HEK293 (cell line): Measurements from ENCODE around the gene CLNK.
A peak's percentile ranks its signal among the peaks of the same experiment; 100 is the strongest.

Experiments
- CTCF ChIA-PET: fragments of 350-600 bp; formaldehyde crosslinking; extraction: SDS; loops from one replicate; lab custom pipeline; 2021; ENCODE audit warnings: antibody characterized with exemption; lab: Yijun Ruan, JAX
- POLR2A ChIA-PET: fragments of 300-600 bp; formaldehyde crosslinking; extraction: SDS; loops from one replicate; lab custom pipeline; 2020; ENCODE audit warnings: antibody characterized with exemption, inconsistent platforms; lab: Yijun Ruan, JAX
- H3K27ac ChIP-seq: fragments of 200-500 bp; sonication (Bioruptor generic); 2 replicates; pipeline ENCODE4 v1.5.1; 2014; ENCODE audit warnings: low read depth, low read length, control low read depth, inconsistent platforms; ENCODE audit errors: extremely low read depth
- H3K36me3 ChIP-seq, 2 experiments: fragments of 200-500 bp in 1 of 2; sonication (Bioruptor generic) in 1 of 2; 1 replicate in 1 of 2; 2 replicates in 1 of 2; pipeline ENCODE4 v1.5.1; 2014 to 2017; ENCODE audit warnings: inconsistent platforms in 2 of 2, low read length in 2 of 2; ENCODE audit not compliant: control insufficient read depth in 2 of 2, insufficient read depth in 1 of 2
- H3K4me1 ChIP-seq: fragments of 200-500 bp; sonication (Bioruptor generic); 2 replicates; pipeline ENCODE4 v1.5.1; 2014; ENCODE audit warnings: mild to moderate bottlenecking, low read length, inconsistent platforms; ENCODE audit not compliant: control insufficient read depth, insufficient read depth
- H3K4me3 ChIP-seq: 2 replicates; pipeline ENCODE4 v1.5.1; 2011; ENCODE audit warnings: low read depth, mild to moderate bottlenecking, control low read depth, low read length, moderate library complexity
- H3K9me3 ChIP-seq: fragments of 200-500 bp; sonication (Bioruptor generic); 2 replicates; pipeline ENCODE4 v1.5.1; 2014; ENCODE audit warnings: low read depth, low read length, inconsistent platforms; ENCODE audit not compliant: control insufficient read depth, insufficient read depth
- EGR2 ChIP-seq: fragments of 450-650 bp; formaldehyde crosslinking; IDR thresholded peaks from 2 replicates; pipeline ENCODE4 v1.5.1; 2016; ENCODE audit warnings: low read depth, missing biosample characterization, missing genetic modification characterization
- FEZF1 ChIP-seq: fragments of 450-650 bp; formaldehyde crosslinking; IDR thresholded peaks from 2 replicates; pipeline ENCODE4 v1.5.1; 2016; ENCODE audit warnings: missing biosample characterization, missing genetic modification characterization
- GLIS1 ChIP-seq: fragments of 450-650 bp; formaldehyde crosslinking; IDR thresholded peaks from 2 replicates; pipeline ENCODE4 v1.5.1; 2016; ENCODE audit warnings: missing biosample characterization, missing genetic modification characterization
- GLIS2 ChIP-seq: fragments of 450-650 bp; formaldehyde crosslinking; IDR thresholded peaks from 2 replicates; pipeline ENCODE4 v1.5.1; 2016; ENCODE audit warnings: missing biosample characterization, missing genetic modification characterization
- OSR2 ChIP-seq: fragments of 450-650 bp; formaldehyde crosslinking; IDR thresholded peaks from 2 replicates; pipeline ENCODE4 v1.5.1; 2016; ENCODE audit warnings: missing biosample characterization, missing genetic modification characterization
- PBX3 ChIP-seq: sonication (generic); formaldehyde crosslinking; IDR thresholded peaks from 2 replicates; pipeline ENCODE4 v1.8.1; 2022; ENCODE audit warnings: mild to moderate bottlenecking, moderate library complexity, missing genetic modification reagents
- SP7 ChIP-seq: fragments of 450-650 bp; formaldehyde crosslinking; IDR thresholded peaks from 2 replicates; pipeline ENCODE4 v1.5.1; 2016; ENCODE audit warnings: missing biosample characterization, missing genetic modification characterization
- ZBTB6 ChIP-seq: fragments of 450-650 bp; formaldehyde crosslinking; IDR thresholded peaks from 2 replicates; pipeline ENCODE4 v1.5.1; 2017; ENCODE audit warnings: missing biosample characterization, missing genetic modification characterization
- ZBTB8A ChIP-seq: fragments of 450-650 bp; formaldehyde crosslinking; IDR thresholded peaks from 2 replicates; pipeline ENCODE4 v1.5.1; 2016; ENCODE audit warnings: missing biosample characterization, missing genetic modification characterization
- ZFP37 ChIP-seq: fragments of 450-650 bp; formaldehyde crosslinking; IDR thresholded peaks from 2 replicates; pipeline ENCODE4 v1.5.1; 2016; ENCODE audit warnings: missing biosample characterization, missing genetic modification characterization
- ZIC2 ChIP-seq: fragments of 450-650 bp; formaldehyde crosslinking; IDR thresholded peaks from 2 replicates; pipeline ENCODE4 v1.5.1; 2016; ENCODE audit warnings: missing biosample characterization, missing genetic modification characterization
- ZNF114 ChIP-seq: fragments of 450-650 bp; formaldehyde crosslinking; IDR thresholded peaks from 2 replicates; pipeline ENCODE4 v1.5.0; 2017; ENCODE audit warnings: missing biosample characterization, missing genetic modification characterization
- ZNF211 ChIP-seq: fragments of 450-650 bp; formaldehyde crosslinking; IDR thresholded peaks from 2 replicates; pipeline ENCODE4 v1.5.1; 2016; ENCODE audit warnings: low read depth, missing biosample characterization, missing genetic modification characterization
- ZNF23 ChIP-seq: fragments of 450-650 bp; formaldehyde crosslinking; IDR thresholded peaks from 2 replicates; pipeline ENCODE4 v1.5.1; 2016; ENCODE audit warnings: missing biosample characterization, missing genetic modification characterization, borderline replicate concordance
- ZNF292 ChIP-seq: fragments of 450-650 bp; formaldehyde crosslinking; IDR thresholded peaks from 2 replicates; pipeline ENCODE4 v1.5.1; 2016; ENCODE audit warnings: low read depth, missing biosample characterization, missing genetic modification characterization, borderline replicate concordance
- ZNF341 ChIP-seq: fragments of 450-650 bp; formaldehyde crosslinking; IDR thresholded peaks from 2 replicates; pipeline ENCODE4; 2016; ENCODE audit warnings: low read depth, missing biosample characterization, missing genetic modification characterization
- ZNF37A ChIP-seq: fragments of 450-650 bp; IDR thresholded peaks from 2 replicates; pipeline ENCODE4 v1.5.1; 2018; ENCODE audit warnings: missing biosample characterization, missing genetic modification characterization
- ZNF391 ChIP-seq: fragments of 450-650 bp; formaldehyde crosslinking; IDR thresholded peaks from 2 replicates; pipeline ENCODE4 v1.5.1; 2016; ENCODE audit warnings: low read depth, missing biosample characterization, missing genetic modification characterization, borderline replicate concordance
- ZNF48 ChIP-seq: fragments of 450-650 bp; formaldehyde crosslinking; IDR thresholded peaks from 2 replicates; pipeline ENCODE4 v1.5.1; 2016; ENCODE audit warnings: missing biosample characterization, missing genetic modification characterization
- ZNF776 ChIP-seq: fragments of 450-650 bp; formaldehyde crosslinking; IDR thresholded peaks from 2 replicates; pipeline ENCODE4 v1.5.0; 2017; ENCODE audit warnings: missing biosample characterization, missing genetic modification characterization, borderline replicate concordance
- ZNF785 ChIP-seq: fragments of 450-650 bp; formaldehyde crosslinking; IDR thresholded peaks from 2 replicates; pipeline ENCODE4 v1.5.1; 2016; ENCODE audit warnings: missing biosample characterization, missing genetic modification characterization
- ZSCAN4 ChIP-seq: fragments of 450-650 bp; formaldehyde crosslinking; IDR thresholded peaks from 2 replicates; pipeline ENCODE4 v1.5.1; 2017; ENCODE audit warnings: missing biosample characterization, missing genetic modification characterization
- ZSCAN5A ChIP-seq: fragments of 450-650 bp; formaldehyde crosslinking; IDR thresholded peaks from 2 replicates; pipeline ENCODE4 v1.5.1; 2016; ENCODE audit warnings: missing biosample characterization, missing genetic modification characterization
- ZXDB ChIP-seq: fragments of 450-650 bp; formaldehyde crosslinking; IDR thresholded peaks from 2 replicates; pipeline ENCODE4 v1.5.1; 2016; ENCODE audit warnings: missing biosample characterization, missing genetic modification characterization

CLNK gene

GRCh38 chr4:10635091-10635490 is 49.5 kb downstream of the CLNK start:
- POLR2A ChIA-PET: no interaction called here
- TF ChIP-seq ZXDB (no peak), ZNF23 (tag by site-specific recombination) (no peak), GLIS2 (tag by site-specific recombination) (no peak), ZNF48 (tag by site-specific recombination) (no peak), ZSCAN5A (tag by site-specific recombination) (no peak), PBX3 (CRISPR knock-in tag) (no peak), SP7 (no peak), ZNF114 (tag by site-specific recombination) (no peak), ZFP37 (tag by site-specific recombination) (no peak)

GRCh38 chr4:10629394-10629793 is 55.2 kb downstream of the CLNK start:
- Histone ChIP-seq H3K27ac (no peak overlapping the region), H3K4me1 (no peaks in the 10 kb centered on the region), H3K36me3 (no peaks in the 10 kb centered on the region), H3K9me3 (no peaks in the 10 kb centered on the region), H3K4me3 (no peak overlapping the region)
- CTCF ChIA-PET: no interaction called here
- TF ChIP-seq ZBTB6 (tag by site-specific recombination) (no peak), ZNF785 (no peak), ZSCAN4 (tag by site-specific recombination) (no peak)
- POLR2A ChIA-PET: no interaction called here

More at GRCh38 chr4:10635091-10635490, 49.5 kb downstream of the CLNK start:
- Histone ChIP-seq H3K4me1 (no peaks in the 10 kb centered on the region), H3K9me3 (no peaks in the 10 kb centered on the region), H3K27ac (no peak overlapping the region), H3K36me3 (no peaks in the 10 kb centered on the region), H3K4me3 (no peak overlapping the region)
- CTCF ChIA-PET: no interaction called here

GRCh38 chr4:10625131-10625530 is 59.4 kb downstream of the CLNK start:
- ChIA-PET POLR2A (no interaction called here), CTCF (no interaction called here)
- Histone ChIP-seq H3K27ac (no peak overlapping the region), H3K36me3 (no peaks in the 10 kb centered on the region), H3K4me3 (no peak overlapping the region), H3K4me1 (no peaks in the 10 kb centered on the region; the same call in 1 of the 2 replicates), H3K9me3 (no peaks in the 10 kb centered on the region)
- TF ChIP-seq EGR2 (tag by site-specific recombination): no peak
- TF ChIP-seq ZNF391 (tag by site-specific recombination): no peak
- TF ChIP-seq ZNF341: 0 out of 2 replicates have a peak, but pooled peaks have one; percentile 24
- peak; percentile 62 for TF ChIP-seq GLIS1 (tag by site-specific recombination)
- no peak for TF ChIP-seq ZSCAN5A (tag by site-specific recombination)
- no peak for TF ChIP-seq ZBTB8A (tag by site-specific recombination)
- no peak for TF ChIP-seq ZNF37A (tag by site-specific recombination)
- 0 out of 2 replicates have a peak, but pooled peaks have one; percentile 21 for TF ChIP-seq FEZF1 (tag by site-specific recombination)
- TF ChIP-seq ZNF776 (tag by site-specific recombination): no peak
- no peak for TF ChIP-seq OSR2 (tag by site-specific recombination)
- no peak for TF ChIP-seq ZNF211 (tag by site-specific recombination)
- no peak for TF ChIP-seq ZNF292 (tag by site-specific recombination)
- TF ChIP-seq ZIC2 (tag by site-specific recombination): no peak
